Thoracic aorta (tissue), 2 donors: Measurements from ENCODE around the gene ABCG2. TPM values are rescaled to one million over a fixed set of nuclear protein-coding genes. Genes with fewer than 3 reads are reported as not detected.
"Not testable (repeated sequence)": the region's sequence is repeated elsewhere in the genome, so short reads cannot be mapped to it uniquely, and the experiment has no call there.

ENCODE experiments used
- ATAC-seq: fragments of 150-250 bp; one replicate; pipeline ENCODE4 v1.8.0; 2017; ENCODE audit warnings: low read depth; ENCODE audit not compliant: insufficient number of reproducible peaks, low FRiP score
- DNase-seq: peaks from one replicate; pipeline ENCODE4 v3.0.0-alpha.2; 2020; ENCODE audit warnings: low spot score
- H3K27ac ChIP-seq, 2 donors: fragments of 200-600 bp; sonication (generic); 1 replicate in 1 of 2; 2 replicates in 1 of 2; pipeline ENCODE4 v1.5.1; 2016; ENCODE audit warnings: mild to moderate bottlenecking in 2 of 2, moderate library complexity in 2 of 2
- H3K27me3 ChIP-seq: fragments of 200-600 bp; sonication (generic); replicated peaks from 2 replicates; pipeline ENCODE4 v1.6.0; 2016; ENCODE audit warnings: mild to moderate bottlenecking; ENCODE audit not compliant: insufficient read depth
- H3K36me3 ChIP-seq: fragments of 200-600 bp; sonication (generic); one replicate; pipeline ENCODE4 v1.5.1; 2016
- H3K4me1 ChIP-seq, 2 donors: fragments of 200-600 bp; sonication (generic); 1 replicate in 1 of 2; 2 replicates in 1 of 2; pipeline versions ENCODE4 v1.5.1 to v1.6.0; 2016; ENCODE audit warnings: low read depth in 2 of 2, mild to moderate bottlenecking in 1 of 2; ENCODE audit not compliant: control insufficient read depth in 1 of 2
- H3K4me3 ChIP-seq: fragments of 200-600 bp; sonication (generic); 2 replicates; pipeline ENCODE4 v1.5.1; 2016; ENCODE audit warnings: mild to moderate bottlenecking
- H3K9me3 ChIP-seq: fragments of 200-600 bp; sonication (generic); 2 replicates; pipeline ENCODE4 v1.5.1; 2016
- total RNA-seq, 2 donors: library from RNA; depleted of rRNA; stranded (reverse); fragments of >200 nt; gene quantifications; one replicate each; pipeline versions ENCODE4 v1.1.0 to v1.2.3, GENCODE V29; 2016
- TF ChIP-seq, protein P1 (sequence below): fragments of 200-600 bp; sonication (generic); IDR thresholded peaks from one replicate; pipeline ENCODE4 v1.5.1; 2019; ENCODE audit warnings: antibody characterized with exemption

ABCG2 gene
- total RNA-seq, 2 donors from 2014 or later = 2.4 to 7.3 TPM

DNA sequence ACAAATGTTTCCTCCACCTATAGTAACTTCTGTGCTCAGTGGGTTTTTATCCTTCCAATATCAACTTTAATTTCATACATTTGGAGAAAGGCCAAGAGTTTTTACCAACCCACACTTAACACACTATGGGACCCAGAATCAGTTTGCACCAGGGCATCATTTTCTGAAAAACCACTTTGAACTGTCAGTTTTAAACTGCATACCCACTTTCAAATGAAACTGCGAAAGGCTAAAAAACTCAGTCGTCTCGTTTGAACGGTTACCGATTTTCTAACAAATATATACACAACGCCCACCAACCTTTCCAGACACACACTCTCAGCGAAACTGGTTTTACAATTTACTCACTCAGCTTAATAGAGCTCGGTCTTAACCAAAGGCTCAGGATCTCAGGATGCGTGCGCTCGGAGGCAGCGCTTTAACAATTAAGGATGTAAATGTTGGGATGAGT, 376 bp downstream of the ABCG2 start:
- no peak for DNase-seq
- TF ChIP-seq, protein P1, sequence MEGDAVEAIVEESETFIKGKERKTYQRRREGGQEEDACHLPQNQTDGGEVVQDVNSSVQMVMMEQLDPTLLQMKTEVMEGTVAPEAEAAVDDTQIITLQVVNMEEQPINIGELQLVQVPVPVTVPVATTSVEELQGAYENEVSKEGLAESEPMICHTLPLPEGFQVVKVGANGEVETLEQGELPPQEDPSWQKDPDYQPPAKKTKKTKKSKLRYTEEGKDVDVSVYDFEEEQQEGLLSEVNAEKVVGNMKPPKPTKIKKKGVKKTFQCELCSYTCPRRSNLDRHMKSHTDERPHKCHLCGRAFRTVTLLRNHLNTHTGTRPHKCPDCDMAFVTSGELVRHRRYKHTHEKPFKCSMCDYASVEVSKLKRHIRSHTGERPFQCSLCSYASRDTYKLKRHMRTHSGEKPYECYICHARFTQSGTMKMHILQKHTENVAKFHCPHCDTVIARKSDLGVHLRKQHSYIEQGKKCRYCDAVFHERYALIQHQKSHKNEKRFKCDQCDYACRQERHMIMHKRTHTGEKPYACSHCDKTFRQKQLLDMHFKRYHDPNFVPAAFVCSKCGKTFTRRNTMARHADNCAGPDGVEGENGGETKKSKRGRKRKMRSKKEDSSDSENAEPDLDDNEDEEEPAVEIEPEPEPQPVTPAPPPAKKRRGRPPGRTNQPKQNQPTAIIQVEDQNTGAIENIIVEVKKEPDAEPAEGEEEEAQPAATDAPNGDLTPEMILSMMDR = no peak
- no peak for ATAC-seq
- Histone ChIP-seq H3K4me3 (peak overlapping the region; percentile 80), H3K27me3 (no peaks in the 10 kb centered on the region), H3K27ac (no peak overlapping the region), H3K9me3 (no peaks in the 10 kb centered on the region), H3K4me1 (no peaks in the 10 kb centered on the region), H3K36me3 (no peaks in the 10 kb centered on the region)

- not testable (repeated sequence) for ATAC-seq, H3K4me1 ChIP-seq
Observed at GRCh38 chr4:88152331-88152730, 6.1 kb downstream of the ABCG2 start.

DNA sequence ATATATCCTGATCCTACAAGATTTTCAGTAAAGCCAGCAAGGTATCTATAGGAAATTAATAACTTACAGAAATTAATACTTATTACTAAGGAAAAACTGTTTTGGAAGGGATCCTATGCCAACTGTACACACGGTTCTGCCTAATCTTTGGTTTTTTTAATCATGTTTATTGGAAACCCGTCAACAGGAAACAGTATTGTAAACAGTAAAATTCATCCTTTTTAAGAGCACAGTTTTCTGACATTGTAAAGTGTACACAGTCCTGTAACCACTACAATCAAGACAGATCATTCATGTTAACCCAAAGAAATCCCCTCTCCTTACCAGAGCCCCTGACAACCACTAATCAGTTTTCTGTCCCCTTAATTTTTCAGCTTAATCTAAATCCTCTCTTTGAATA, 9.9 kb downstream of the ABCG2 start:
- no peaks in the 10 kb centered on the region for H3K9me3 ChIP-seq
- H3K27ac ChIP-seq = no peak overlapping the region
- no peaks in the 10 kb centered on the region for H3K27me3 ChIP-seq
- no peak for DNase-seq
- no peak overlapping the region for H3K4me3 ChIP-seq
- ATAC-seq = no peak
- H3K36me3 ChIP-seq = no peaks in the 10 kb centered on the region
- TF ChIP-seq, protein P1 = no peak
- H3K4me1 ChIP-seq = no peaks in the 10 kb centered on the region

More at GRCh38 chr4:88152331-88152730, 6.1 kb downstream of the ABCG2 start:
- DNase-seq, H3K27me3 ChIP-seq, H3K9me3 ChIP-seq, H3K4me3 ChIP-seq, H3K36me3 ChIP-seq, H3K27ac ChIP-seq: not testable (repeated sequence)

- Histone ChIP-seq H3K27me3 (no peaks in the 10 kb centered on the region), H3K9me3 (no peaks in the 10 kb centered on the region), H3K4me3 (no peak overlapping the region), H3K4me1 (no peaks in the 10 kb centered on the region), H3K27ac (no peak overlapping the region), H3K36me3 (no peaks in the 10 kb centered on the region)
- DNase-seq = no peak
- ATAC-seq = no peak
- TF ChIP-seq, protein P1 = no peak
Observed at GRCh38 chr4:88147799-88148217, 10.6 kb downstream of the ABCG2 start.

GRCh38 chr4:88146891-88147290, 11.5 kb downstream of the ABCG2 start:
- H3K27me3 ChIP-seq = no peaks in the 10 kb centered on the region
- no peaks in the 10 kb centered on the region for H3K36me3 ChIP-seq
- DNase-seq (no peak), ATAC-seq (no peak)
- no peak overlapping the region for H3K27ac ChIP-seq
- TF ChIP-seq, protein P1 = no peak
- H3K9me3 ChIP-seq = no peaks in the 10 kb centered on the region
- no peak overlapping the region for H3K4me3 ChIP-seq
- H3K4me1 ChIP-seq = no peaks in the 10 kb centered on the region

DNA sequence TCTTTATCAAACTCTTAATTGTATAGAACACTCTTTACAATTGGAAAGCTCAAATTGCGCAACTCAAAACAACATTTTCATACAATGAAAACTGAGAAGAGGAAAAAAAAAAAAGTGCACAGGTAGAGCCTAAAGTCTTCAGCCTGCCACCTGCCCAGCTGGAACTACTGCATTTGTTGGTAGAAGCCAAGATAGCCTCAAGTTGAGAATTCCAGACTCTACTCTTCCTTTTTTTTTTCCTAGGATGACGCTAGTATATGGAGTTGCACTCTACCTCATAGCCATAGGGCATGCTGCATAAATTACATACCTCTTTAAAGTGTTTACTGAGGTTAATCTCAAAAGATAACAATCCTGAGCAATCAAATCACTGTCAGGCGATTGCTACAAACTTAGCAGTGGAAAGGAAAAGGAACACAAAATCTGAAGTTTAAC, 13.6 kb downstream of the ABCG2 start:
- H3K4me3 ChIP-seq = no peak overlapping the region
- H3K9me3 ChIP-seq = no peaks in the 10 kb centered on the region
- no peaks in the 10 kb centered on the region for H3K27me3 ChIP-seq
- TF ChIP-seq, protein P1 = no peak
- ATAC-seq (no peak), DNase-seq (no peak)
- H3K4me1 ChIP-seq = no peaks in the 10 kb centered on the region
- H3K27ac ChIP-seq = no peak overlapping the region
- no peaks in the 10 kb centered on the region for H3K36me3 ChIP-seq
